CD4-positive, alpha-beta T cell treated with Interleukin-12 subunit alpha and Interleukin-12 subunit beta, for 1 hour (primary cell): ENCODE measurements around the gene CHRD.
A peak's percentile ranks its signal among the peaks of the same experiment; 100 is the strongest.

Experiments
- DNase-seq: peaks from one replicate; pipeline ENCODE4 v3.0.0-alpha.2; 2020

Gene CHRD

GRCh38 chr3:184347321-184348056 lies 32.4 kb upstream of the CHRD start:
- no peak for DNase-seq

GRCh38 chr3:184348057-184348382 lies 31.8 kb upstream of the CHRD start:
- no peak for DNase-seq

GRCh38 chr3:184349563-184350470 lies 30.0 kb upstream of the CHRD start:
- DNase-seq: no peak

GRCh38 chr3:184350618-184351017 lies 29.2 kb upstream of the CHRD start:
- no peak for DNase-seq

GRCh38 chr3:184351511-184352148 lies 28.2 kb upstream of the CHRD start:
- DNase-seq: no peak

- no peak for DNase-seq
These were observed 27.6 kb upstream of the CHRD start for GRCh38 chr3:184352149-184352785.

GRCh38 chr3:184352897-184353545 lies 26.8 kb upstream of the CHRD start:
- no peak for DNase-seq

GRCh38 chr3:184353546-184353941 lies 26.3 kb upstream of the CHRD start:
- DNase-seq: no peak

- peak; percentile 71 for DNase-seq
These were observed 25.6 kb upstream of the CHRD start for GRCh38 chr3:184354121-184354728.

GRCh38 chr3:184354754-184355153 lies 25.1 kb upstream of the CHRD start:
- no peak for DNase-seq

- DNase-seq: no peak
These were observed 24.4 kb upstream of the CHRD start for GRCh38 chr3:184355261-184356040.

- no peak for DNase-seq
These were observed 22.4 kb upstream of the CHRD start for GRCh38 chr3:184357248-184358123.

- no peak for DNase-seq
These were observed 21.6 kb upstream of the CHRD start for GRCh38 chr3:184358124-184358767.

GRCh38 chr3:184358921-184359350 lies 20.9 kb upstream of the CHRD start:
- DNase-seq: no peak

GRCh38 chr3:184359610-184360009 lies 20.2 kb upstream of the CHRD start:
- DNase-seq: no peak

GRCh38 chr3:184360070-184360928 lies 19.6 kb upstream of the CHRD start:
- DNase-seq: no peak

- no peak for DNase-seq
These were observed 18.8 kb upstream of the CHRD start for GRCh38 chr3:184360929-184361531.

- peak; percentile 37 for DNase-seq
These were observed 18.3 kb upstream of the CHRD start, which contains the start of the genes CLCN2 and POLR2H for GRCh38 chr3:184361532-184361931. Gene CLCN2, minus strand, starts transcription at chr3:184361605. Its CDS starts 126 bp downstream, at chr3:184361479. Gene POLR2H, plus strand, starts transcription at chr3:184361710. Its CDS starts 1,783 bp downstream, at chr3:184363493.
